Stimulated activated CD4-positive, alpha-beta T cell treated with anti-CD3 and anti-CD28 coated beads, Interleukin-12 subunit alpha, Interleukin-12 subunit beta, amount 100 ng/mL, for 48 hours (primary cell): Measurements from ENCODE around the gene HBP1.
A peak's percentile ranks its signal among the peaks of the same experiment; 100 is the strongest.
"Not testable (repeated sequence)": the region's sequence is repeated elsewhere in the genome, so short reads cannot be mapped to it uniquely, and the experiment has no call there.

Experiments
- DNase-seq, 3 donors: peaks; one replicate each; pipeline ENCODE4 v3.0.0-alpha.2; 2020; ENCODE audit warnings: low read depth in 2 of 3, low spot score in 1 of 3

Gene HBP1, protein sequence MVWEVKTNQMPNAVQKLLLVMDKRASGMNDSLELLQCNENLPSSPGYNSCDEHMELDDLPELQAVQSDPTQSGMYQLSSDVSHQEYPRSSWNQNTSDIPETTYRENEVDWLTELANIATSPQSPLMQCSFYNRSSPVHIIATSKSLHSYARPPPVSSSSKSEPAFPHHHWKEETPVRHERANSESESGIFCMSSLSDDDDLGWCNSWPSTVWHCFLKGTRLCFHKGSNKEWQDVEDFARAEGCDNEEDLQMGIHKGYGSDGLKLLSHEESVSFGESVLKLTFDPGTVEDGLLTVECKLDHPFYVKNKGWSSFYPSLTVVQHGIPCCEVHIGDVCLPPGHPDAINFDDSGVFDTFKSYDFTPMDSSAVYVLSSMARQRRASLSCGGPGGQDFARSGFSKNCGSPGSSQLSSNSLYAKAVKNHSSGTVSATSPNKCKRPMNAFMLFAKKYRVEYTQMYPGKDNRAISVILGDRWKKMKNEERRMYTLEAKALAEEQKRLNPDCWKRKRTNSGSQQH

DNA sequence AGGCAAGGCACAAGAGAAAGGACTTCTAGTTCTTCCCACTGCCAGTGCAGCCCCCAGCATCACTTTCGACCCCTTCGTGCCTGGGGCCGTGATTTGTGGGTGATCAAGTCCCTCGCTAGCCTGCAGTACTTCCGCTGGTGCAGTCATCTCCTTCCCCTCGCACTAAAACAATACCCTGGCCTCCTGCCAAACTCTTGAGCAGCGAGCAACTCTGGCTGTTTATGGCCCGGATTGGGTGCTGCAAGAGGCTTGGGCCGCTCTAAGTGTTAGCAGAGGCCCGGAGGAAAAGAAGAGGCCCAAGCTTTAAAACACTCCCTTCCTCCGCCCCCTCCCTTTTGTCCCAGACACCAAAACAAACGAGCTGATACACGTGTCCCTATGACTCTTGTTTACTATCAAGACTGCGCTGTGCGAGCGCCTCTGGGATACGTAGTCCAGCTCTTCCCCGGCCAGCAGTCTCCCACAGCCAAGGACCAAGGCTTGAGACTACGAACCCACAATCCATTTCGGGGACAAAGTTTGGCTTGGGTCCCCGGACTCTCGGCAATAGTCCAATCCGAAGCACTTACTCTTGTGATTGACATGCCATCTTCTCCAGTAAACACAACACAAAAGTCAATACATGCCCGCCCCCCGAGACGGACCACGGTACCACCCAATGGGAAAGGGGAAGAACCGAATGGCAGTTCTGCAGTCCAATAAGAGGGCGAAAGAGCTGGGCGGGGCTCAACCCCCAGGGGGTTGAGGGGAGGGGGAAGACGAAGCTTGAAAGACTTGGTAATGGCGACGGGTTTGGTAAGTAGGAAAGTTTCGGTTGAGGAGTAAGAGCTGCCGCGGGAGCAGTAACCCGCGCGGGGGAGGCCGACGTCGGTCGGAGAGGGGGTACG is at the start of gene HBP1:
Gene HBP1 (plus strand): TSS at position 771 of the 887 bp plus-strand sequence. CDS start 10,891 bp downstream, outside the sequence.
- peak; percentile 95 to 98 (median 97) for DNase-seq

DNA sequence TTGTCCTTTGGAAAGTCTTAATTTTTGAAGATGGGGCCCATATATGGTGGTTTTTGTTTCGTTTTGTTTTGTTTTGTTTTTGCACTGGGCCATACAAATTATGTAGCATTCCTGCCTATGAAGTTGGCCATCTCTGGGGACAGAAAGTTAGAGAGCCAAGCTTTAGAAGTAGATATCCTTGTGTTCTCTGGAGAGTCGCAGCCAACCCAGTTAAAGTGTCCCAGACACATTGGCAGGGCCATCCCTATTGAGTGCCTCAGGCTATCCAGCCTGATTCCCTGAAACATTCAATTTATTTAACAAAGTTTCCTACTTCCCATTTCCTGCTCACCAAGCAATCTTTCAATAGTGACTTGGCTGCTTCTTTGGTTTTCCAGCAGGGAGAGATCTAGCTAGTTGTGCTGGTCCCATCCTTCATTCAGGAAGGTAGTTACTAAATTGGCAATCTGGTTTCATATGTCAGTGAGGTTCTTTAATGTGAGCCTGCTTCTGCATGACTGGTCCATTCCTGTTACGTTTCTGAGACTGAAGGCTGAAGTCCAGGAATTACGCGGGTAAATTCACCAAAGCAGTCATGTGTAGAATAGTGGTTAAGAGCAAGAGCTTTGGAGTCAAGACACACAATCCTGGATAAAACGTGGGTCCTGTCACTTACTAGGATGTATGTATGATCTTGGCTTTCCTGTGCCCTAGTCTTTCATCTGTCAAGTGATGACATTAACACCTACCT is 49.3 kb upstream of the HBP1 start:
- no peak for DNase-seq

DNA sequence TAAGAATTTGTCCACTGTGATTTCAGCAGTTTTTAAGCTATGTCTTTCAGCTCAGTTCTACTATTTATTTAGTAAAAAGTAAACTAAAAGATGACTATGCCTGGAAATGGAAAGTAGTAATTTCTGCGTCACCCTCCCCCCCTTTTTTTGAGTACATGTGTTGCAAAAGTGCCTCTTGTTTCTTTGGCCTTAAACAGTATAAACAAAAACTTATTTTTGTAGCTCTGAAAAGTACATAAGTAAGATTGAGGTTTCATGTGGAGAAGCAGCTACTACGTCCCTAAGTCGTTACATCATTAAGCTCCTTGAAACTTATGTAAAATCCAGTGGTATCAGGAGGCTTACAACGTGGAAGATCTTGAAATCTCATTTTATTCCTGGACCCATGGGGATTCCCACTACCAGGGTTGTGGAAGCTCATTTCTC is 46.3 kb upstream of the HBP1 start:
- DNase-seq: no peak

DNA sequence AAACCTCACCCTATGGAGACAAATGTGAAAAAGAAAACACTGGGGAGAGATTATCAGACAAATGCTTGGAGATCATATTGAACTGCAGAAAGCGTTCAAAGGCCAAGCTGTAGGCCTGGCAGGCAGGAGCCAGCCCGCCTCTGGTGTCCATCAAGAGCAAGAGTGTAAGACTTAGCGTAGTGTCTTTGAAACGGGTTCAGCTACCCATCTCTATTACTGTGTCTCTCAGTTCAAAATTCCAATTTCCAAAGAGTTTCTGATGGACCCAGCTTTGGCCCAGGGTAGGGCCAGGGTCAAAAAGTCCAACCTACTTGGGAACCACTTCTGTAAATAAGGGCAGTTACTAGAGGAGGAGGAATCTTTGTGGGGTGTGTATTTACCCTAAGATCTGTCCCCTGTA is 45.4 kb upstream of the HBP1 start:
- DNase-seq: no peak

DNA sequence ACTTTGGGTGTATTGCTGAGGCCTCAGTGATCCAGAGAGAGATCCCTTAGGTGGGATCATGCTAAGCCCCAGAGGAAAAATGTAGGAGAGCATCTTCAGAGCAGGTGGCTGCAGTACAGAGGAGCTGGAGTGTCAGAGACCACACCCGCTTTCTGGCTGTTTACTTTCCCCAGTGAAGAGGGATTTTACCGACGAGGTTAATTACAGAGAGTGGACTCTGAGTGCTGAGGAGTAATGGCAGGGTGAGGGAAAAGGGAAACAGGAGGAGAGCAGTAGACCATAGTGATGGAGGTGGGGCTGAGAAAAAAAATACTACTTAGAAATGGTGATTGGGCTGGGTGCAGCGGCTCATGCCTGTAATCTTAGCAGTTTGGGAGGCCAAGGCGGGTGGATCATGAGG is 43.3 kb upstream of the HBP1 start:
- no peak for DNase-seq

DNA sequence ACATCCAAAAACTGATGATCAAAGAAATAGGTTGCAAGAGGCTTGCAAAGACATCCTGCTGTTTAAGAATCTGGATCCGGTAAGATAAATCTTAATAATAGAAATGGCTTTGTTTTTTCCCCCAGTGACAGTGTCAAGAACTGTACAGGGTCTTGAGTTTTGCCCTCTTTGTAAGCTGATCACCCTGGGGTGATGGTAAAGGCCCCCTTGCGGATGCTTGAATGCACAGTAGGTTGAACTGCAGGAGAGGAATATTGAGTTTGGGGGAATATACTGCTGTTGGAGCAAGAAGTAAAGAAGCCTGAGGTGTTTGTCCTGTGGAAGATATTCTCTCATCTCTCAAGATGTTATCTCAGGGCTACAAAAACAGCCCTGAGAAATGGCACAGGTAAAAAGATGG is 40.6 kb upstream of the HBP1 start:
- DNase-seq: no peak

DNA sequence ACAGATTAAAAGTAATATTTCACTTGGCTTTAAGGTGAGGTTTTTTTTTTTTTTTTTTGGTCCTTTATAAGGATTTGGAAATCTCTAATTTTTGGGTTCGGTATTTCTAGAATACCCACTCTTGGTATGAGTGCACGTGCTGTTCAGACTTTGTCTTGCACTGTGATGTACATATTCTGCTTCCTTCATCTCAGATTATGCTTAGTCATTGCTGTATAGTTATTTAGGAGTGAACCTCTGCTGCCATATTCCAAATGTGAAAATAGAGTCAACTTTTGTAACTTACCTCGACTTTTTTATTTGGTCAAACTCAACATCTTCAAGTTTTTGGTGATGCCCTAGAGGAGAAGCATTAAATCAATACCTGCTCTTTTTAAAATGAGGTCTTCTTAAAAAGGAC is 40.1 kb upstream of the HBP1 start:
- no peak for DNase-seq

DNA sequence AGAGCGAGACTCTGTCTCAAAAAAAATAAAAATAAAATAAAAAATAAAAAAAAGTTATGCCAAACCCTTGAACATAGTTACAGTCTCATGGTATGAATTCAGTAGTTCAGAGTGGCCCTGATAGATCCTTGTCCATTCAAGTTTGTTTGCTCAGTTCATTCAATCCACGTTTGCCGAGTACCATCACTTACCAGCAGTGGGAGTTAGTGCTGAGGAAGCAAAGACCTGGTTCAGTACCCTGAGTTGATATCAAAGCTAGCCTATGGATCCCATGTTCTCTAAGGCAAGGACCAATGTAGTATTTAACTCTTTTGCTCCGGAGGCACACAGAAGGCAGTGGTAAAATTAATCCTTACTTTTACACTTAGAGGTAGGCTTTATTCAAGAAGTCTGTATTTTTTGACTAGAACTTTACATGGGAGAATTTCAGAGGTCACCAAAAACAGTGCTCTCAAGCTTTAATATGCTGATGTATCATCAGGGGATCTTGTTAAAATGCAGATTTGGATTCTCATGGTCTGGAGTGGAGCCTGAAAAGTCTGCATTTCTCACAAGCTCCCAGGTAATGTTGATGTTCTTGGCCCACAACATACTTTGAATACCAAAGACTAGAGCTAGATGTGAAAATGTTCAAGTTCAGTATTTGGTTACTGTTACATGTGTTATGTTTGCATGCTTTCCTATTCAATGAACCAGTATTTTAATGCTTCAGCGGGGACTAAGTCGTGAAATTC is 38.1 kb upstream of the HBP1 start:
- no peak for DNase-seq

DNA sequence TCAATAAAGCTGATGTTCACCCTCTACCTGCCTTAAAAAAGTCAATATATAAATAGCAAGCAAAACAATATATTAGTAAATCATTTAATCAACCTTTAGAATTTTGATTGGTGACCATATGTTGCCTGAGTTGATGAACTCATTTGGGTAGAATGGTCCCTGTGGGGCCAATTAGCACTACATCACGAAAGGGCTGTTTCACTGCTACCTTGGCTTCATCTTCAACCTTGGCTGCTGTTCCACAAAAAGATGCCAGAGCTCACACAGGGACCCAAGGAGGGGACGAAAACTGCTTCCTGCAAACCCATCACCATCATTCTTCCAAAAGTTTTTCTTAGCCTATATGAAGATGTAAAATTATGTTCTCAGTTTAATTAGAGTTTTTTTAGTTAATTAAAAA is 35.4 kb upstream of the HBP1 start:
- no peak for DNase-seq

DNA sequence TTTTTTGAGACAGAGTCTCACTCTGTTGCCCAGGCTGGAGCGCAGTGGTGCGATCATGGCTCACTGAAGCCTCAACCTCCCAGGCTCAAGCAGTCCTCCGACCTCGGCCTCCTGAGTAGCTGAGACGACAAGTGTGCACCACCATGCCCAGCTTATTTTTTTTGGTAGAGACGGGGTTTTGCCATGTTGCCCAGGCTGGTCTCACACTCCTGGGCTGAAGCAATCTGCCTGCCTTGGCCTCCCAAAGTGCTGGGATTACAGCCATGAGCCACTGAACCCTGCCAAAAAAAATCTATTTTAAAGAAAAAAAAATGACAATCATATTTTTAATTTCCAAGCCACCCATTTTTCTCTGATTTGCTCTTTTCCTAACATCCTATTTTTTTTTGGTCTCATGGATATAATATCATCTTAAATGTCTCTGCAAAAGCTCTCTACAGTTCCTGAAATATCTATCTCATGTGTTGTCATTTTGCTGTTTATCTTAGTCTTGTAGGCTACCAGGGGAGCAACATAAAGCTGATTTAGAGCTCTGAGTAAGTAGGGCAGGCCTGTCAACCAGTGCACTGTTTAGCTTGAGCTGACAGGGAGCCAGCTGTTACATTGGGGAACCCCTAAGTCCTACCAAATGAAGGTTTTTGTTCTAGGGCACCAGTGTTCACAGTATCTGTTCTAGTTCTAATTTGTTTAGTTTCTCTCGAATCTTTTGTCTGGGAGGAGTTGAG is 29.9 kb upstream of the HBP1 start:
- no peak for DNase-seq

DNA sequence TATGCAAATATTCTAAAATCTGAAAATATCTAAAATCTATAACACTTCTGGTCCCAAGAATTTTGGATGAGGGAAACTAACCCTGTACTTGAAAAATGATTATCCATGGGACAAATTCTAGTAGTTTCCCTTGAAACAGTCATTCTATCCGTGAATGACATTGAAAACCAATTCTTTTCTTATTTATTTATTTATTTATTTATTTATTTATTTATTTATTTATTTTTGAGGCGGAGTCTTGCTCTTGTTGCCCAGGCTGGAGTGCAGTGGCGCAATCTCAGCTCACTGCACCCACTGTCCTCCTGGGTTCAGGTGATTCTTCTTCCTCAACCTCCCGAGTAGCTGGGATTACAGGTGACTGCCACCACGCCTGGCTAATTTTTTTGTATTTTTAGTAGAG is 24.9 kb upstream of the HBP1 start:
- DNase-seq: not testable (repeated sequence)

DNA sequence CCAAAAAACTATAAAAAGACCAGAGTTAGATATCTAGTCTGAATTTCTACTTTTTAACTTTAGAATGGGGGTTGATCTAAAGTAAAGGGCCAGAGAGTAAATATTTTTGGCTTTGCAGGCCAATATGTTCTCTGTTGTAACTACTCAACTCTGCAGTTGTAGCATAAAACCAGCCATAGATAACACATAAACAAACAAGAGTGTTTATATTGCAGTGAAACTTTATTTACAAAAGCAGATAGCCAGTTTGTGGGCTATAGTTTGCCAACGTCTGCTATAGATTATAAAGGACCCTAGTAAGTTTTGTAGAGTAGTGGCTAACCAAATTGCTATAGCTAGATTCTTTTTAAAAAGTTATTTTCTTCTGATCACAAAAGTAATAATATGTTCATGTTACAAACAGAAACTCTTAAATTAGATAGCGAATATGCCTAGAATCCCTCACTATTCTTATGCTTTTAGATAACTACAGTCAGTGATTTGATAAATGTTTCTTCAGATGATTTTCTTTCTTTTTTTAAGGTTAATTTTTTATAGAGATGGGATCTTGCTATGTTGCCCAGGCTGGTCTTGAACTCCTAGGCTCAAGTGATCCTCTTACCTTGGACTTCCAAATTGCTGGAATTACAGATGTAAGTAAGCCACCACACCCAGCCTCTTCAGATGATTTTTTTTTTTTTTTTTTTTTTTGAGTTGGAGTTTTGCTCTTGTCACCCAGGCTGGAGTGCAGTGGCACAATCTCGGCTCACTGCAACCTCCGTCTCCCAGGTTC is 23.6 kb upstream of the HBP1 start:
- DNase-seq: no peak

DNA sequence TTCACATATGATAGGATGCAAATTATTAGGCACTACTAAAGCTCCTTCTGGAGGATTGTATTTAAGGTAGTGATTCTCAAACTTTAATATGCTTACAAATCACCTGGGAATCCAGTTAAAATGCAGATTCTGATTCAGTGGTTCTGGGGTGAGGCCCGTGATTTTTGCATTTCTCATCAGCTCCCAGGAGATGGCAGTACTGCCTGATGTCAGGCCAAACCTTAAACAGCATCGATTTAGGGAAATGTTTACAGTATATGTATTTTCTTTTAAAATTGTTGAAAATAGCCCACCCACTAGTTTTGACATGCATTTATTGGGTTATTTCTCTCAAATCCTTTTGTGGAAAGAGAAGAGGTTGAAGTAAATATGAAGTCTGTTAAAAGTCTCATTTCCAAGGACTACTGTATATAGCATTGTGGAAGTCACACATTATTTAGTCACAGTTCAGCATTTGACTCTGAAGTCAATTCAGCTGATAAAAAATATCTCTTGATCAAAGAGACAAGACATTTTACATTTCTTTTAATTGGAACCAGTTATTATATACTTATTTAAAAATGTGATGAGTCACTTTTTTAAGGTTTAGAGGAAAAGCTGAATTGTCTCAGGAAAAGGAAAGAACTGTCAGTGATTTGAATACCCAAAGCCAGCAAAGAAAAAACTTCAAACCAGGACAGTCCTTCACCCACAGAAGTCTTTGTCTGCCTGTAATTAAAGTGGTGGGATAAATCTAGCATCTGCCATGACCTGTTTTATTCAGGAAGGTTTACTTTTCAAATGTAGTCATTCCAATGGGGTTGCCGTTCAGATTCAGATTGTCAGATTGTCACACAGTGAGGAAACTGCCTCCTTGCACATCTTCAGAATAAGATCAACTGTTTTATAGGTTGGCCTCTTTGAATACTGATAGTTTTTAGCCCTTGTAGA is 21.1 kb upstream of the HBP1 start:
- DNase-seq: peak in 1 of 3 donors; percentile 37

DNA sequence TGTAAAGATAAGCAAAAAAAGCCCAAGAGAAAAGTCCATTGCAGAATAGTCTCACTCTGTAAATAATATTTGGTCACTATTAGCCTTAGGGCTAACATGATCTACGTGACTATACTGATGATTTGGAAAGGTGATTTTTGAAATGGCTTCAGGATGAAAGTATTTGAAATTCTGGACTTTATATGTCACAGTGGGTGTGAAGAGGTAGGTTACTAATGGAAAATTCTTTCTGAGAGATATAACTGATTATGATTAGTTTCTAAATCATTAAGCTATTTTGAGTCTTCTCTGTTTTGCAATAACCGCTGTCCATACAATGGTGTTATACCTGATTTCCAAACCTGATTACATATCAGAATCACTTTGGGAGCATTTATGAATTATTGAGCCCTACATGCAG is 20.1 kb upstream of the HBP1 start:
- no peak for DNase-seq

DNA sequence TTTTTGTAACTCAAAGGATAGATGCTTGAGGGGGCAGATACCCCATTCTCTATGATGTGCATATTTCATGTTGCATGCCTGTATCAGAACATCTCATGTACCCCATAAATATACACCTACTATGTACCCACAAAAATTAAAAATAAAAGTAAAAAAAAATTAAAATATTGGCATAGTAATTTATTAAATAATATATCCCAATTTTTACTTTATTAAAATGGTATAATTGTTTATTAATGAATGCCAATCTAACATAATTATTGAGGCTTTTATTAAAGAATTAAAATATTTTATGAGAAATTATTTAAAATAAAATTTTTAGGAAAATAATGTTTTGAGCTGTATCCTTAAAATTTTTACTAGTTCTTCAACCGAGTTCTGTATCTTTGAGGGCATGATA is 18.9 kb upstream of the HBP1 start:
- DNase-seq: no peak

DNA sequence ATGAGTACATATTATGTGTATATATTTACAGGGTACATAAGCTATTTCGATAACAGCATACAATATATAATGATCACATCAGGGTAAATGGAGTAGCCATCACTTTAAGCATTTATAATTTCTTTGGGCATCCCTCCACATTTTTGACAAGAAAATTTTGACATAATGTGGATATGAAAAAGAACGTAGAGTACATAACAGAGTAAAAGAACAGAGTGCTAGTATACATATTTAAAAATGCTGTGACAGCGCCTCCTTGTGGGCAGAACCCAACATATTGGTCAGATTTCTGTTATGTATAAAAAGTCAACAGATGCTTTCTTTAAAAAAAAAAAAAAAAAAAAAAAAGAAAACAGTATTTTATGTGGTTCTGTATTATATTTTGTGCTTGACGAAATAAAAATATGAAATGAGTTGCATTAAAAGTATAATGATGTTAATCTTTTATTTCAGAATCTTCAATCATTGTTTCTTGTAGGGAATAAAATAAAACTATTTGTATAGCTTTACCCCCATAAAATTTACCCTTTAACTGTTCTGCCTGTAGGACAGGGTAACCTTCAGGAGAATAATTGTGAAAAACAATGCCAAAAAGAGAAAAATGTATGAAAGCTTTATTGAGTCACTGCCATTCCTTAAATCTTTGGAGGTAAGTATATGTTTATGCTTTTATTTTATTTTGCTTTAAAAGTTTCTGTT is 18.3 kb upstream of the HBP1 start:
- DNase-seq: peak; percentile 33 to 81 (median 64)

DNA sequence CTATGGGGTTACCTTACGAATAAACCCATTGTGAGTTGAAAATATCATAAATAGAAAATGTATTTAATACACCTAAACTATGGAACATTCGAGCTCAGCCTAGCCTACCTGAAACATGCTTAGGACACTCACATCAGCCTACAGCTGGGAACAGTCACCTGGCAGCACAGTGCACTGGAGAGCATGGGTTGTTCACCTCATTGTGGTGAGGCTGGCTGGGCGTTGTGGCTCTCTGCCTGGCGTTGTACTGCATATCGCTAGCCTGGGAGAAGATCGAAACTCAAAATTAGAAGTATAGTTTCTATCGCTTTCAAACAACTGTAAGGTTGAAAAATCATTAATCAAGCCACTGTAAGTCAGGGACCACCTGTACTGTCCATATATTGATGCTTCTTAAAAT is 17.3 kb upstream of the HBP1 start:
- no peak for DNase-seq

DNA sequence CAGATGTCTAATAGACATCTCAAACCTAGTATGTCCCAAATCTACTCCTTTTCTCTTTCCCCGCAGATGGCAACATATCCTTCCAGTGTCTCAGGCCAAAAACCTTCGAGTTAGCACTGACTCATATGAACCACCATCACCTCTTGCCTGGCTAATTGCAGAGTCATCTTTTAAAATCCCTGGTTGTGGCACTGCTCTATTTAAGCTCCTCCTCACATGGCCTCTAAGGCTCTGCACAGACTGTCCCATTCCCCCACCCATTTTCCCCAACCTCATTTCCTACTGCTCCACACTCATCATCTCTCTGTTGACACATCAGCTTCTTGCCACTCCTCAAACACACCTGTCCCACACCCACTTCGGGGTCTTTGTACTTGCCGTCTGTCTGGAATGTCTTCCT is 16.8 kb upstream of the HBP1 start:
- no peak for DNase-seq
